ENCODE data around the gene OR5AR1. TPM values are rescaled to one million over a fixed set of nuclear protein-coding genes. Genes with fewer than 3 reads are reported as not detected.

Gene OR5AR1
- total RNA-seq, 1 donor from 2014 or later = not detected

Other genes with a start within 250 kb of the OR5AR1 start
- not detected for gene OR5M3, start 190.3 kb upstream of the OR5AR1 start, total RNA-seq
- not detected for gene OR5M8, start 172.3 kb upstream of the OR5AR1 start, total RNA-seq
- 0.89 TPM for gene OR5M11, start 120.4 kb upstream of the OR5AR1 start, total RNA-seq
- not detected for gene OR5M10, start 86.0 kb upstream of the OR5AR1 start, total RNA-seq
- gene OR5M1, start 48.8 kb upstream of the OR5AR1 start, total RNA-seq = not detected
- gene OR5AP2, start 21.2 kb upstream of the OR5AR1 start, total RNA-seq = not detected
- not detected for gene OR9G1, start 35.4 kb downstream of the OR5AR1 start, total RNA-seq
- not detected for gene OR9G4, start 85.0 kb downstream of the OR5AR1 start, total RNA-seq

Data from ureter (tissue), 1 donor.